SH-SY5Y (cell line): ENCODE results near the gene SKP2.

Source experiments
- GATA2 ChIP-seq: IDR thresholded peaks from 2 replicates; pipeline ENCODE4 v1.6.1; 2011; ENCODE audit warnings: mild to moderate bottlenecking, low read depth, low read length
- GATA3 ChIP-seq: IDR thresholded peaks from 2 replicates; pipeline ENCODE4 v1.6.1; 2011; ENCODE audit warnings: low read depth, mild to moderate bottlenecking, low read length, moderate library complexity

GRCh38 chr5:36206913-36207312 lies 55.0 kb downstream of the SKP2 start:
- TF ChIP-seq GATA2 (no peak), GATA3 (no peak)
